ENCODE results near the gene HUS1B. TPM values are rescaled to one million over a fixed set of nuclear protein-coding genes. Genes with fewer than 3 reads are reported as not detected.

HUS1B gene
- total and polyA plus RNA-seq, 9 of the 15 experiments (the other 6 are each of a cell fraction or from before 2014, with no cell fraction given): 0.16 to 1.4 (median 0.38) TPM; not detected in 1

- TF ChIP-seq ZNF830 (CRISPR knock-in tag; IDR thresholded peaks at IDR 0.05) (no peak), ID3 (CRISPR knock-in tag; IDR thresholded peaks at IDR 0.05) (no peak), ID3 (tag; IDR thresholded peaks at IDR 0.05) (no peak), PATZ1 (CRISPR knock-in tag; IDR thresholded peaks at IDR 0.05; ENCODE audit: borderline replicate concordance) (no peak), ZNF165 (CRISPR knock-in tag; IDR thresholded peaks at IDR 0.05; ENCODE audit: borderline replicate concordance) (no peak), ESRRA (IDR thresholded peaks at IDR 0.05; ENCODE audit: borderline replicate concordance, low read depth) (peak; percentile 50; the same call in 1 of the 2 replicates), ZNF695 (CRISPR knock-in tag; IDR thresholded peaks at IDR 0.05) (no peak), MTA1 (IDR thresholded peaks at IDR 0.05; ENCODE audit: borderline replicate concordance) (0 out of 2 replicates have a peak, but pooled peaks have one; percentile 37), SNRNP70 (optimal IDR thresholded peaks at IDR 0.05; ENCODE audit: low read depth, low read length) (no peak), ZBTB43 (CRISPR knock-in tag; IDR thresholded peaks at IDR 0.05) (no peak), FOXA3 (CRISPR knock-in tag; conservative IDR thresholded peaks at IDR 0.05 in 1 of 2, IDR thresholded peaks at IDR 0.05 in 1 of 2) (peak in 1 of 2 experiments; percentile 62; a peak in 2 of 4 replicates), NFE2 (IDR thresholded peaks at IDR 0.05; ENCODE audit: low read depth) (0 out of 2 replicates have a peak, but pooled peaks have one; percentile 26), ZSCAN29 (IDR thresholded peaks at IDR 0.05) (no peak), ZNF707 (CRISPR knock-in tag; conservative IDR thresholded peaks at IDR 0.05) (no peak), GTF2E2 (tag; IDR thresholded peaks at IDR 0.05) (no peak), DDX20 (tag; IDR thresholded peaks at IDR 0.05; ENCODE audit: low read depth) (no peak), SMARCC2 (IDR thresholded peaks at IDR 0.05; ENCODE audit: low read depth) (peak; percentile 77; the same call in 1 of the 2 replicates), ATF7 (IDR thresholded peaks at IDR 0.05) (peak; percentile 71), YBX1 (IDR thresholded peaks at IDR 0.05) (no peak), SNIP1 (IDR thresholded peaks at IDR 0.05; ENCODE audit: low read depth) (no peak), ARID3B (CRISPR knock-in tag; IDR thresholded peaks at IDR 0.05; ENCODE audit: borderline replicate concordance) (no peak), RFX5 (IDR thresholded peaks at IDR 0.05; ENCODE audit: low read depth, low read length) (no peak), C11orf30 (IDR thresholded peaks at IDR 0.05; ENCODE audit: low read depth) (no peak), TCF7 (IDR thresholded peaks at IDR 0.05; ENCODE audit: borderline replicate concordance) (no peak), ETS1 (conservative IDR thresholded peaks at IDR 0.05; ENCODE audit: control insufficient read depth, low read depth, low read length) (no peak)
Measured at GRCh38 chr6:658244-658643, 1.3 kb upstream of the HUS1B start (continued).
